Ishikawa (cell line): ENCODE data around the gene PUM1.

Experiments
- MAX ChIP-seq: IDR thresholded peaks from 2 replicates; pipeline ENCODE4 v1.6.1; 2012
- REST ChIP-seq: IDR thresholded peaks from 2 replicates; pipeline ENCODE4 v1.6.1; 2012; ENCODE audit warnings: low read depth, mild to moderate bottlenecking
- TAF1 ChIP-seq: IDR thresholded peaks from 2 replicates; pipeline ENCODE4 v1.6.1; 2012; ENCODE audit warnings: low read depth, mild to moderate bottlenecking
- TEAD4 ChIP-seq: IDR thresholded peaks from 2 replicates; pipeline ENCODE4 v1.6.1; 2012
- USF1 ChIP-seq: IDR thresholded peaks from 2 replicates; pipeline ENCODE4 v1.6.1; 2012
- YY1 ChIP-seq: IDR thresholded peaks from 2 replicates; pipeline ENCODE4 v1.6.1; 2012; ENCODE audit warnings: low read depth

- TF ChIP-seq USF1, result no peak
- TF ChIP-seq MAX, result no peak
- TF ChIP-seq YY1, result no peak
- TF ChIP-seq REST, result no peak
- TF ChIP-seq TEAD4, result no peak
- TF ChIP-seq TAF1, result no peak
These were observed 134.8 kb downstream of the PUM1 start for GRCh38 chr1:30930631-30931173.
